Esophagus squamous epithelium (tissue), 5 donors: ENCODE data around the gene SMAD7. TPM values are rescaled to one million over a fixed set of nuclear protein-coding genes. Genes with fewer than 3 reads are reported as not detected.

Experiments
- DNase-seq: peaks from one replicate; lab custom pipeline; 2025; lab: John Stamatoyannopoulos, UW
- H3K27ac ChIP-seq, 4 donors: fragments of 200-600 bp; sonication (generic); one replicate each; pipeline ENCODE4 v1.5.1; 2016 to 2019; ENCODE audit warnings: mild to moderate bottlenecking in 1 of 4
- H3K27me3 ChIP-seq, 4 donors: fragments of 200-600 bp; sonication (generic); 1 replicate in 3 of 4; 2 replicates in 1 of 4; pipeline versions ENCODE4 v1.5.1 to v1.6.0; 2017 to 2021; ENCODE audit warnings: antibody characterized with exemption in 1 of 4
- H3K36me3 ChIP-seq, 3 donors: fragments of 200-600 bp; sonication (generic); one replicate each; pipeline ENCODE4 v1.5.1; 2016 to 2019
- H3K4me1 ChIP-seq, 3 donors: fragments of 200-600 bp; sonication (generic); one replicate each; pipeline ENCODE4 v1.5.1; 2017 to 2019
- H3K4me3 ChIP-seq, 4 donors: fragments of 200-600 bp; sonication (generic); 1 replicate in 3 of 4; 2 replicates in 1 of 4; pipeline ENCODE4 v1.5.1; 2016 to 2019; ENCODE audit warnings: mild to moderate bottlenecking in 2 of 4, moderate library complexity in 1 of 4
- H3K9me3 ChIP-seq, 3 donors: fragments of 200-600 bp; sonication (generic); one replicate each; pipeline ENCODE4 v1.5.1; 2016 to 2019
- CTCF ChIP-seq, 6 experiments: fragments of 450-650 bp in 4 of 6; fragments of 200-600 bp in 2 of 6; sonication (generic) in 2 of 6; IDR thresholded peaks; one replicate each; pipeline ENCODE4 v1.5.1; 2016 to 2019; ENCODE audit warnings: antibody characterized with exemption in 6 of 6, mild to moderate bottlenecking in 4 of 6, moderate library complexity in 4 of 6
- POLR2A ChIP-seq, 4 donors: fragments of 450-650 bp; IDR thresholded peaks; one replicate each; pipeline ENCODE4 v1.6.1; 2017; ENCODE audit warnings: antibody characterized with exemption in 4 of 4, mild to moderate bottlenecking in 4 of 4, moderate library complexity in 3 of 4
- WGBS, 2 donors: methylation state at CpG; one replicate each; pipeline ENCODE4 v1.1.5; 2018; 5-methylcytosine and 5-hydroxymethylcytosine counted together
- intact Hi-C: fragments of 100-400 bp; cut with DNase I; formaldehyde crosslinking; loops from one replicate; pipeline ENCODE4 v1.15.0; 2022
- total RNA-seq, 4 donors: library from RNA; depleted of rRNA; stranded (reverse); fragments of >200 nt; gene quantifications; one replicate each; pipeline ENCODE4 v1.1.0, GENCODE V29; 2016
- donor health status: DM: yes; HTN: yes; CAD: no.

The SMAD7 gene
- total RNA-seq, 4 donors from 2014 or later = 4.2 to 26.5 (median 9.0) TPM

GRCh38 chr18:48910972-48911545 is 39.7 kb downstream of the SMAD7 start:
- DNase-seq = no peak
- Histone ChIP-seq H3K27ac (no peak overlapping the region), H3K4me3 (no peak overlapping the region), H3K36me3 (no peaks in the 10 kb centered on the region), H3K27me3 (no peaks in the 10 kb centered on the region), H3K4me1 (peaks cover 0 to 10% (median 0%) of the 10 kb centered on the region in 3 donors), H3K9me3 (no peaks in the 10 kb centered on the region)
- TF ChIP-seq POLR2A (IDR thresholded peaks at IDR 0.05) (no peak), CTCF (IDR thresholded peaks at IDR 0.05) (no peak)
- intact Hi-C loops = no loop called here
- 83 to 84% methylated on average over 7 to 15 of the region's 17 CpGs for WGBS, 2 donors

GRCh38 chr18:48909721-48910120 is 41.0 kb downstream of the SMAD7 start:
- H3K4me1 ChIP-seq = peaks cover 0 to 4% (median 0%) of the 10 kb centered on the region in 3 donors
- intact Hi-C loops = no loop called here
- H3K9me3 ChIP-seq = peaks cover 0 to 3% (median 1%) of the 10 kb centered on the region in 3 donors
- no peak overlapping the region for H3K4me3 ChIP-seq
- H3K27me3 ChIP-seq = no peaks in the 10 kb centered on the region
- TF ChIP-seq CTCF (IDR thresholded peaks at IDR 0.05) (no peak), POLR2A (IDR thresholded peaks at IDR 0.05) (no peak)
- 57 to 62% methylated on average over 6 of the region's 6 CpGs for WGBS, 2 donors
- H3K36me3 ChIP-seq = no peaks in the 10 kb centered on the region
- no peak overlapping the region for H3K27ac ChIP-seq
- DNase-seq = no peak

GRCh38 chr18:48908916-48909315 is 41.8 kb downstream of the SMAD7 start:
- no peaks in the 10 kb centered on the region for H3K36me3 ChIP-seq
- H3K27ac ChIP-seq = no peak overlapping the region
- intact Hi-C loops = no loop called here
- no peak for TF ChIP-seq POLR2A (IDR thresholded peaks at IDR 0.05)
- no peak overlapping the region for H3K4me3 ChIP-seq
- H3K27me3 ChIP-seq = no peaks in the 10 kb centered on the region
- H3K9me3 ChIP-seq = peaks cover 0 to 9% (median 4%) of the 10 kb centered on the region in 3 donors
- WGBS, 2 donors = 60 to 81% methylated on average over 3 of the region's 3 CpGs
- H3K4me1 ChIP-seq = no peaks in the 10 kb centered on the region
- DNase-seq = no peak

GRCh38 chr18:48905513-48905912 is 45.3 kb downstream of the SMAD7 start:
- intact Hi-C loops = no loop called here
- H3K27ac ChIP-seq = no peak overlapping the region
- H3K4me3 ChIP-seq = no peak overlapping the region
- WGBS, 2 donors = 57 to 72% methylated on average over 1 of the region's 1 CpG
- no peak for DNase-seq
- TF ChIP-seq CTCF (IDR thresholded peaks at IDR 0.05) = no peak
- no peak for TF ChIP-seq POLR2A (IDR thresholded peaks at IDR 0.05)
- H3K9me3 ChIP-seq = peaks cover 0 to 9% (median 4%) of the 10 kb centered on the region in 3 donors
- H3K27me3 ChIP-seq = no peaks in the 10 kb centered on the region
- H3K36me3 ChIP-seq = no peaks in the 10 kb centered on the region
- H3K4me1 ChIP-seq = peaks cover 14 to 24% (median 15%) of the 10 kb centered on the region in 3 donors

GRCh38 chr18:48904847-48905394 is 45.8 kb downstream of the SMAD7 start:
- Histone ChIP-seq H3K27me3 (no peaks in the 10 kb centered on the region), H3K9me3 (peaks cover 0 to 9% (median 4%) of the 10 kb centered on the region in 3 donors), H3K4me3 (no peak overlapping the region), H3K36me3 (no peaks in the 10 kb centered on the region), H3K4me1 (peaks cover 14 to 24% (median 15%) of the 10 kb centered on the region in 3 donors), H3K27ac (no peak overlapping the region)
- DNase-seq = no peak
- WGBS, 2 donors = 89 to 93% methylated on average over 3 of the region's 3 CpGs
- TF ChIP-seq POLR2A (IDR thresholded peaks at IDR 0.05) = no peak
- TF ChIP-seq CTCF (IDR thresholded peaks at IDR 0.05) = no peak
- intact Hi-C loops = no loop called here
